Ishikawa (cell line): ENCODE results near the gene CFAP77.

Experiments
- CEBPB ChIP-seq: IDR thresholded peaks from 2 replicates; pipeline ENCODE4 v1.6.1; 2012
- CREB1 ChIP-seq: IDR thresholded peaks from 2 replicates; pipeline ENCODE4 v1.6.1; 2012; ENCODE audit warnings: low read depth
- EGR1 ChIP-seq: IDR thresholded peaks from 2 replicates; pipeline ENCODE4 v1.6.1; 2012
- EP300 ChIP-seq: IDR thresholded peaks from 2 replicates; pipeline ENCODE4 v1.6.1; 2012; ENCODE audit warnings: borderline replicate concordance
- FOXM1 ChIP-seq: IDR thresholded peaks from 2 replicates; pipeline ENCODE4 v1.6.1; 2012; ENCODE audit warnings: low read depth, borderline replicate concordance
- NFIC ChIP-seq: IDR thresholded peaks from 2 replicates; pipeline ENCODE4 v1.6.1; 2012
- RAD21 ChIP-seq: IDR thresholded peaks from 2 replicates; pipeline ENCODE4 v1.6.1; 2012; ENCODE audit warnings: low read depth
- TAF1 ChIP-seq: IDR thresholded peaks from 2 replicates; pipeline ENCODE4 v1.6.1; 2012; ENCODE audit warnings: low read depth, mild to moderate bottlenecking
- TCF12 ChIP-seq: IDR thresholded peaks from 2 replicates; pipeline ENCODE4 v1.6.1; 2012; ENCODE audit warnings: low read depth
- TEAD4 ChIP-seq: IDR thresholded peaks from 2 replicates; pipeline ENCODE4 v1.6.1; 2012
- YY1 ChIP-seq: IDR thresholded peaks from 2 replicates; pipeline ENCODE4 v1.6.1; 2012; ENCODE audit warnings: low read depth
- ZBTB7A ChIP-seq: IDR thresholded peaks from 2 replicates; pipeline ENCODE4 v1.6.1; 2012; ENCODE audit warnings: low read depth
- TF ChIP-seq, protein P1 (sequence below): IDR thresholded peaks from 2 replicates; pipeline ENCODE4 v1.6.1; 2012
- TF ChIP-seq, protein P2 (sequence below): IDR thresholded peaks from 2 replicates; pipeline ENCODE4 v1.6.1; 2012; ENCODE audit warnings: low read depth, mild to moderate bottlenecking
- TF ChIP-seq, protein P3 (sequence below): IDR thresholded peaks from 2 replicates; pipeline ENCODE4 v1.6.1; 2012

CFAP77 gene

DNA sequence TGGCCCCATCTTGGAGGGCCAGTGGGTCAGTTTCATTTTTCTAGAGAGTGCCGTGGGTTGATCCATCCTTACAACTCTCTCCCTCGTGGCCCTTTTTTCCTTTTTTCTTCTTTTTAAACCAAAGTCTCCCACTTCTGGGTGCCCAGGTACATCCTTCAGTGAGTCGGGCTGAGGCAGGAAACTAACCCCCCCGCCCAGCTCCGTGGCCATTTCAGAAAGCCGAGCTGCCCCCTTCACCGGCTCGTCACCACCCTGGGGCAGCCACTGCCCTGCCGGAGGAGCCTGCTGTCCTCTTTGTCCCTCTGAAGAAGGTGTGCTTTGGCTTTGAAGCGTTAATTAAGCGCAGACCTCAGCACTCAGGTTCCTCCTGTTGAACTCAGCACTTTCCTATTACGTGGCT is 5.2 kb downstream of the CFAP77 start:
- TF ChIP-seq EP300 (no peak), TCF12 (no peak), FOXM1 (no peak), EGR1 (no peak), YY1 (no peak)

DNA sequence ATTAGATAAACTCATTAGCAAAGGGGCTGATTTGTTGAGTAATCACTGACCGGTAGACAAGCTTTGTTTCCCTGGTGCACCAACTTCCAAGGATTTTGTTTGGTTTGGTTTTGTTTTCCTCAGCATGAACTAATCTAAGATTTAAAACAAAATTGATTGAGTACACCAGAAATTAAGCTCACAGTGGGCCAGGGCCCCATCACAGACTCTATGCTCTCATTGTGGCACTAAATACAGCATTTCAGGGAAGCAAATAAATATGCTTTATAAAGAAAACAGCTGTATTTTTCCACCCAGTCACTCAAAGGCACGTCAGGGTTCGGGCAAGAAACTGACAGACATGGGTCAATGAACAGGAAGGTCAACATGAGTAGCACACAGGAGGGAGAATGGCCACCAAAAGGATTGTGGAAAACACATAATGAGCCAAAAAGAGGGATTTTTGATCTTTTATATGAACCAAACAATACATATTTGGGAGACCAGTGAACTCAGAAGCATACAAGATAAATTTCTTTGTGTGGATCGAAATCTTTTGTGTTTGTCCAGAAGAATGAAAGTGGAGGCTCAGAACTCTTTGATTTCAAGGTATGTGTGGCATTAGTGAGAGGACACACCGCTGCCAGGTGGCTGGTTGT is 8.8 kb downstream of the CFAP77 start:
- no peak for TF ChIP-seq RAD21
- TF ChIP-seq YY1, result no peak
- no peak for TF ChIP-seq FOXM1
- TF ChIP-seq TAF1, result no peak
- TF ChIP-seq CEBPB, result no peak
- TF ChIP-seq, protein P1, sequence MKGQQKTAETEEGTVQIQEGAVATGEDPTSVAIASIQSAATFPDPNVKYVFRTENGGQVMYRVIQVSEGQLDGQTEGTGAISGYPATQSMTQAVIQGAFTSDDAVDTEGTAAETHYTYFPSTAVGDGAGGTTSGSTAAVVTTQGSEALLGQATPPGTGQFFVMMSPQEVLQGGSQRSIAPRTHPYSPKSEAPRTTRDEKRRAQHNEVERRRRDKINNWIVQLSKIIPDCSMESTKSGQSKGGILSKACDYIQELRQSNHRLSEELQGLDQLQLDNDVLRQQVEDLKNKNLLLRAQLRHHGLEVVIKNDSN, result no peak

DNA sequence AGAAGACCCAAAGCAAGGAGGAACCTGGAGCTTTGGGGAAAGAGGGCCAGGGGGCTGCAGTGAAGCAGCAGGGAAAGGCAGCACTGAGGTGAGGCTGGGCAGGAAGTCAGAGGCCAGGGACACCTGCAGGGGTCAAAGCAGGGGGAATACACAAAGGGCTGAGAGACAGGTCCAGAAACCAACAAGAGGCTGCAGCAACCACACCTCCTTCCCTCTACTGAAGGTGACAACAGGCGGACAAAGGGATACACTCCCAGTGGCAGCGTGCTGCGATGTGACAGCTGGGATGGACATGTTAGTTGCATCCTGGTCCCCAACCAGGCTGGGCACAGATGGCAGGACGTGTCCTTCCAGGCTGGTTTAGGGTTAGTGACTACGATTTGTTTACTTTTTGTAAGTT is 12.6 kb downstream of the CFAP77 start:
- TF ChIP-seq EP300 (no peak), YY1 (no peak), FOXM1 (no peak), TCF12 (no peak), CREB1 (no peak), NFIC (no peak), TEAD4 (no peak), CEBPB (no peak)
- TF ChIP-seq, protein P2, sequence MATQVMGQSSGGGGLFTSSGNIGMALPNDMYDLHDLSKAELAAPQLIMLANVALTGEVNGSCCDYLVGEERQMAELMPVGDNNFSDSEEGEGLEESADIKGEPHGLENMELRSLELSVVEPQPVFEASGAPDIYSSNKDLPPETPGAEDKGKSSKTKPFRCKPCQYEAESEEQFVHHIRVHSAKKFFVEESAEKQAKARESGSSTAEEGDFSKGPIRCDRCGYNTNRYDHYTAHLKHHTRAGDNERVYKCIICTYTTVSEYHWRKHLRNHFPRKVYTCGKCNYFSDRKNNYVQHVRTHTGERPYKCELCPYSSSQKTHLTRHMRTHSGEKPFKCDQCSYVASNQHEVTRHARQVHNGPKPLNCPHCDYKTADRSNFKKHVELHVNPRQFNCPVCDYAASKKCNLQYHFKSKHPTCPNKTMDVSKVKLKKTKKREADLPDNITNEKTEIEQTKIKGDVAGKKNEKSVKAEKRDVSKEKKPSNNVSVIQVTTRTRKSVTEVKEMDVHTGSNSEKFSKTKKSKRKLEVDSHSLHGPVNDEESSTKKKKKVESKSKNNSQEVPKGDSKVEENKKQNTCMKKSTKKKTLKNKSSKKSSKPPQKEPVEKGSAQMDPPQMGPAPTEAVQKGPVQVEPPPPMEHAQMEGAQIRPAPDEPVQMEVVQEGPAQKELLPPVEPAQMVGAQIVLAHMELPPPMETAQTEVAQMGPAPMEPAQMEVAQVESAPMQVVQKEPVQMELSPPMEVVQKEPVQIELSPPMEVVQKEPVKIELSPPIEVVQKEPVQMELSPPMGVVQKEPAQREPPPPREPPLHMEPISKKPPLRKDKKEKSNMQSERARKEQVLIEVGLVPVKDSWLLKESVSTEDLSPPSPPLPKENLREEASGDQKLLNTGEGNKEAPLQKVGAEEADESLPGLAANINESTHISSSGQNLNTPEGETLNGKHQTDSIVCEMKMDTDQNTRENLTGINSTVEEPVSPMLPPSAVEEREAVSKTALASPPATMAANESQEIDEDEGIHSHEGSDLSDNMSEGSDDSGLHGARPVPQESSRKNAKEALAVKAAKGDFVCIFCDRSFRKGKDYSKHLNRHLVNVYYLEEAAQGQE, result no peak
- TF ChIP-seq, protein P3, sequence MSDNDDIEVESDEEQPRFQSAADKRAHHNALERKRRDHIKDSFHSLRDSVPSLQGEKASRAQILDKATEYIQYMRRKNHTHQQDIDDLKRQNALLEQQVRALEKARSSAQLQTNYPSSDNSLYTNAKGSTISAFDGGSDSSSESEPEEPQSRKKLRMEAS, result no peak

DNA sequence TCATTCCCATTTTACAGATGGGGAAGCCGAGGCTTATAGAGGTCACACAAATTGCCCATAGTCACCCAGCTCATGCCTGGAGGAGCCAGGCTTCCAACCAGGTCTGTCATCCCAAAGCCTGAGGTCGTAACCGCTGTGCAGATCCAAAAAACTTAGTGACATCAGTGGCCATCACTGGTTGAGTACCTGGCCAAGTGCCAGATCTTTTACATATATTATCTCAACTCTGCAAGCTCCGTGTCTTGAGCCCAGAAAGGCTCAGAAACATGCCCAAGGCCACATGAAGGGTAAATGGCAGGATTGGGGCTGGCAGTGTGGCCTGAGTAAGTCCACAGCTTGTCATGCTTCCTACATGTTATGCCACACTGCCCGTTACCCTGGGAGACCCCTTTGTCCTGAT is 13.5 kb downstream of the CFAP77 start:
- TF ChIP-seq EP300, result no peak
- TF ChIP-seq ZBTB7A, result no peak
- TF ChIP-seq CREB1, result no peak

DNA sequence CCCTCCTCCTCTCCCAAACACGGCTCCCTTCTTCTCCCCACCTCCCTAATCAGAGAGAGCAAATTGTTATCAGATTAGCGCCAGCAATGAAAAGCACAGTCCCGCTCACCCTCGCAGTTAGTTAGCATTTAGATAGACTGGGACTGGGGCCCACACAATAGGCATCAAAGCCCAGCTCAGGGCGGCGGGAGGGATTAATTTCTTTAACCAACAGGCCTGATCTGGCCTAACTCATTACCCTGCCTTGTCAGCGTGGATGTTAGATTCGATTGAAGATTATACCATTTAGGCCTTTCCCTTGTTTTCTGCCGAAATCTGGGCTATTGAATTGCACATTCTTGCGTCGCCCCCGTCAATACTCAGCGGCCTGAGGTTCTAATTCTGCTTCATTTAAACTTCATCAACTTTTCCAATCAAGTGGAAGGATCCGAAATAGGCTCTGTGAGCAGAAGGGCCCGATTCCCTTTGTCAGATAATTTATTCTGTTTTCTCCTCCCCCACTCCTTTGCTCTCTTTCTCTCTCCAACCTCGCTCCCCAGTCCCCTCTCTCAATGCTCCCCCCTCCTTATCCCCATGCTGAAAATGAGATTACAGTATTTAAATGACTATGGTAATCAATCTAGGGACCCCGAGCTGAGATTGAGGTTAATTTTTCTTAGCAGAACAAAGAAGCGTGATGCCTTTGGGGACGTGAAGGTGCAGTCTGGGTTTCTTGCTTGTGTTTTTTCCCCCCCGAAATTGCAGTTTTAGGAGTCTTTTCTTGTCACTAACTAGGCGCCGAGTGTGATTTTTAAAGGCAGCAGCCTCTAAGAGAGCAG is 15.1 kb downstream of the CFAP77 start:
- TF ChIP-seq CEBPB (no peak), YY1 (no peak), TCF12 (no peak), ZBTB7A (no peak), TEAD4 (no peak), CREB1 (no peak), NFIC (no peak)
- TF ChIP-seq, protein P1, result no peak
- TF ChIP-seq, protein P3, result no peak

DNA sequence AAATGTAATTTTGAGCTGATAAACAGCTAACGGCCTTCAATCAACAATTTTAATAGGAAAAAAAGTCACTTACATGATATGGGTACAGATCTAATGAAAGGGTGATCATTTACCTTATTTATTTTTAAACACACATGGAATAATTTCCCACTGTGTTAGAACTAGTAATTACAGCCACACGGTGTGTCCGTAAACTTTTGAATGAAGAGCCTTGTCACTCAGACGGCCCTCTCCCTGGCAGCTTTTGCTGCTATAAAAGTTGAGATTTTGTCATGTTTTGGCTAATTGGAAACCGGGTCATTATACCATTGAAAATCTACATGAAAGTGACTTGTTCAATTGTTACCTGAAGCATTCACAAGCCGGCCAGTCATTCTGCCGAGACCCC is 15.7 kb downstream of the CFAP77 start:
- TF ChIP-seq, protein P3, result no peak
- no peak for TF ChIP-seq FOXM1
- TF ChIP-seq TEAD4, result no peak
- TF ChIP-seq, protein P1, result no peak
- TF ChIP-seq YY1, result no peak
- TF ChIP-seq ZBTB7A, result no peak
- TF ChIP-seq TAF1, result no peak
- TF ChIP-seq NFIC, result no peak
- TF ChIP-seq, protein P2, result no peak
- no peak for TF ChIP-seq TCF12
- TF ChIP-seq EP300, result no peak
- no peak for TF ChIP-seq CREB1
- no peak for TF ChIP-seq EGR1
- TF ChIP-seq CEBPB, result no peak
- TF ChIP-seq RAD21, result no peak
